Aorta (tissue), 4 donors: Measurements from ENCODE around the gene ERC1. TPM values are rescaled to one million over a fixed set of nuclear protein-coding genes. Genes with fewer than 3 reads are reported as not detected.

Source experiments
- polyA plus RNA-seq, 2 donors: library from polyadenylated mRNA; stranded (reverse); fragments of 200-250 nt; gene quantifications; one replicate each; pipeline ENCODE4 v1.2.3, GENCODE V29; 2013
- total RNA-seq, 2 donors: library from RNA; stranded (reverse); fragmentation: NEBNext Ultra II Directional; extraction: Animal tissue kit (Norgen Biotek cat#: 25700); gene quantifications; one replicate each; pipeline ENCODE4 v1.2.1, GENCODE V29; 2021
- donor health status: healthy with polysubstance abuse.
- donor health status: Bipolar disorder and iron deficiency.
- donor health status: DM: no; HTN: no; CAD: no.
- donor health status: DM: yes; HTN: yes; CAD: no.

Gene ERC1
- total and polyA plus RNA-seq, 4 donors = 8.1 to 99.8 (median 45.3) TPM

Other genes with a start within 250 kb of the ERC1 start
- gene WNK1, start 238.6 kb upstream of the ERC1 start, total RNA-seq = 100 to 1,000 TPM; 182 to 226 TPM
- gene WNK1, start 238.6 kb upstream of the ERC1 start, polyA plus RNA-seq = 10 to 100 TPM; 22.3 to 30.4 TPM
- 10 to 100 TPM; 13.2 to 25.7 TPM for gene RAD52, start 41.5 kb upstream of the ERC1 start, total RNA-seq
- 10 to 100 TPM in 1 of 2 donors, 1 to 10 TPM in 1; 4.4 to 14.3 TPM for gene RAD52, start 41.5 kb upstream of the ERC1 start, polyA plus RNA-seq